MCF 10A (cell line): ENCODE results near the gene PROKR1. TPM values are rescaled to one million over a fixed set of nuclear protein-coding genes. Genes with fewer than 3 reads are reported as not detected.

Experiments used
- BruUV-seq: library from RNA; stranded (reverse); fragments of 400-500 nt; replicated peaks from 2 replicates; lab custom pipeline; 2021; lab: Mats Ljungman, UMichigan
- CTCF ChIA-PET: fragments of 300-600 bp; sonication (Branson Sonifier 250); formaldehyde crosslinking; extraction: SDS; loops from one replicate; lab custom pipeline; 2021; ENCODE audit warnings: antibody characterized with exemption, inconsistent platforms; lab: Yijun Ruan, JAX
- POLR2A ChIA-PET: fragments of 300-600, 350-650 bp; sonication (Branson Sonifier 250); formaldehyde crosslinking; extraction: SDS; loops from one replicate; lab custom pipeline; 2020; ENCODE audit warnings: antibody characterized with exemption, inconsistent platforms; lab: Yijun Ruan, JAX
- DNase-seq: peaks from one replicate; pipeline ENCODE4 v3.0.0-alpha.2; 2018; ENCODE audit not compliant: unreplicated experiment
- H3K27ac Mint-ChIP-seq: one replicate; pipeline ENCODE4 v1.8.0; 2022; ENCODE audit warnings: mild to moderate bottlenecking, low read depth, mixed read lengths; ENCODE audit not compliant: unreplicated experiment
- H3K27me3 Mint-ChIP-seq: one replicate; pipeline ENCODE4 v1.8.0; 2022; ENCODE audit warnings: mixed read lengths; ENCODE audit not compliant: insufficient read depth, unreplicated experiment
- H3K36me3 Mint-ChIP-seq: one replicate; pipeline ENCODE4 v1.8.0; 2022; ENCODE audit warnings: mild to moderate bottlenecking, moderate library complexity, mixed read lengths; ENCODE audit not compliant: insufficient read depth, unreplicated experiment
- H3K4me1 Mint-ChIP-seq: one replicate; pipeline ENCODE4 v1.8.0; 2022; ENCODE audit warnings: mixed read lengths; ENCODE audit not compliant: insufficient read depth, unreplicated experiment
- H3K4me3 Mint-ChIP-seq: one replicate; pipeline ENCODE4 v1.8.0; 2022; ENCODE audit warnings: mild to moderate bottlenecking, moderate library complexity, mixed read lengths; ENCODE audit not compliant: unreplicated experiment
- H3K9me3 Mint-ChIP-seq: one replicate; pipeline ENCODE4 v1.8.0; 2022; ENCODE audit warnings: mixed read lengths; ENCODE audit not compliant: unreplicated experiment
- CTCF ChIP-seq: fragments of 200-600 bp; IDR thresholded peaks from one replicate; pipeline ENCODE4 v1.8.0; 2022; ENCODE audit warnings: antibody characterized with exemption, mild to moderate bottlenecking; ENCODE audit not compliant: unreplicated experiment
- intact Hi-C: fragments of 100-400 bp; cut with micrococcal nuclease; formaldehyde crosslinking; loops from 2 replicates; pipeline ENCODE4 v1.14.1; 2022
- total RNA-seq: library from RNA; stranded (reverse); gene quantifications from 2 replicates; pipeline ENCODE4 v1.2.3, GENCODE V29; 2022

PROKR1 gene
- total RNA-seq, 1 experiment from 2014 or later: not detected

DNA sequence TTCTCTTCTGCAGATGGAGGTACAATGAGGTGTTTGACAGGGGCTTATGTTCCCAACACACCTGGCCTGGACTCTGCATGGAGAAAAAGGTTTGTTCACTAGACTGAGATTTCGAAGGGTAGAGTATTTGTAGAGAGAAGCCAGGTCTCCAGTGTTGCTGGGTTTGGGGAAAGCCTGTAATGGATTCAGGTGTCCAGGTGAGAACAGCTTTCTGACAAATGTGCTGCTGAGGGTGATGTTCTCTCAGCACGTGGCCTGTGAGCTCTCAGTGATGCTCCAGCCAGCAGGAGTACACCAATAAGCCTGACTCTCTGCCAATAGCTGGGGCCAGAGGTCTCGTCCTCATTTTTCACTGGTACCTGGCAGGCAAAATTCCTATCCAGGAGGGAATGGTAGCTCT, 47.5 kb downstream of the PROKR1 start:
- BruUV-seq: no TSS peak
- Mint-ChIP-seq H3K36me3 (no peaks in the 10 kb centered on the region), H3K9me3 (no peaks in the 10 kb centered on the region), H3K27ac (no peak overlapping the region), H3K27me3 (no peaks in the 10 kb centered on the region), H3K4me3 (no peak overlapping the region), H3K4me1 (no peaks in the 10 kb centered on the region)
- intact Hi-C loops: no loop called here
- ChIA-PET POLR2A (no interaction called here), CTCF (interaction anchor here (1.0 to 1.2 kb wide), 2 partner anchors 18 to 25 kb away, joined by 3 to 5 read pairs; no protein-coding TSS in a partner anchor)
- DNase-seq: no peak
- TF ChIP-seq CTCF: no peak

- POLR2A ChIA-PET: no interaction called here
- H3K36me3 Mint-ChIP-seq: no peaks in the 10 kb centered on the region
- intact Hi-C loops: no loop called here
- no peaks in the 10 kb centered on the region for H3K9me3 Mint-ChIP-seq
- no peaks in the 10 kb centered on the region for H3K27me3 Mint-ChIP-seq
- no peaks in the 10 kb centered on the region for H3K4me1 Mint-ChIP-seq
- CTCF ChIA-PET: interaction anchor here (1.0 to 2.7 kb wide), 2 partner anchors 16 to 59 kb away, joined by 4 to 7 read pairs; no protein-coding TSS in a partner anchor
- no peak overlapping the region for H3K4me3 Mint-ChIP-seq
- no peak overlapping the region for H3K27ac Mint-ChIP-seq
- BruUV-seq: no TSS peak
- DNase-seq: no peak
- TF ChIP-seq CTCF: no peak
These were observed 49.1 kb downstream of the PROKR1 start for GRCh38 chr2:68692511-68692910.

DNA sequence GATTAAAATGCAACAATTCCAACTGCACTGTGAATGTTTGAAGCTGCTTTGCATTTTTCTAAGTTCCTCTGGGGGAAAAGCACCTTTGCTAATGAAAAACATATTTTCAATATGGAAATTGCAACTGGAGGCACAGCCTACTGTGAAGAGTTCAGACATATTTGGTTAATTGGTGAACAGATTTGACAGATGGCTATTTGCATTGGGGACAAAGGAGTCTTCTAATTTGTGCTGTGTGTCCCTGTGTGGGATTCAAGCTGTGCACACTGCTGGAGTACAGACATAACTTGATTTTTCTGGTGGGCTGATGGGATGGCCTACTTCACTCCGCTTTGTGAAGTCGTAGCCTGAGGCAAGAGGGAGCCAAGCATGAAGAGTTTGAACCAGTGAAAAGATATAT, 50.6 kb downstream of the PROKR1 start:
- Mint-ChIP-seq H3K4me1 (no peaks in the 10 kb centered on the region), H3K27ac (no peak overlapping the region), H3K27me3 (no peaks in the 10 kb centered on the region), H3K9me3 (no peaks in the 10 kb centered on the region), H3K4me3 (no peak overlapping the region), H3K36me3 (no peaks in the 10 kb centered on the region)
- ChIA-PET POLR2A (no interaction called here), CTCF (interaction anchor here (0.6 to 2.7 kb wide), 3 partner anchors 15 to 235 kb away, joined by 3 to 7 read pairs (median 4); no protein-coding TSS in a partner anchor)
- TF ChIP-seq CTCF: no peak
- BruUV-seq: no TSS peak
- intact Hi-C loops: no loop called here
- DNase-seq: no peak

- BruUV-seq: no TSS peak
- no peak for TF ChIP-seq CTCF
- H3K4me1 Mint-ChIP-seq: no peaks in the 10 kb centered on the region
- no peak for DNase-seq
- ChIA-PET POLR2A (no interaction called here), CTCF (no interaction called here)
- no peak overlapping the region for H3K27ac Mint-ChIP-seq
- H3K27me3 Mint-ChIP-seq: no peaks in the 10 kb centered on the region
- no peaks in the 10 kb centered on the region for H3K36me3 Mint-ChIP-seq
- intact Hi-C loops: no loop called here
- H3K4me3 Mint-ChIP-seq: no peak overlapping the region
- H3K9me3 Mint-ChIP-seq: no peaks in the 10 kb centered on the region
These were observed 52.6 kb downstream of the PROKR1 start for GRCh38 chr2:68695971-68696370.
